CD4-positive, alpha-beta T cell treated with Interleukin-15 for 4 hours (primary cell): ENCODE measurements around the gene SPEM2.
"Not testable (repeated sequence)": the region's sequence is repeated elsewhere in the genome, so short reads cannot be mapped to it uniquely, and the experiment has no call there.

ENCODE experiments used
- DNase-seq: peaks from one replicate; pipeline ENCODE4 v3.0.0-alpha.2; 2020; ENCODE audit warnings: low spot score

SPEM2 gene

DNA sequence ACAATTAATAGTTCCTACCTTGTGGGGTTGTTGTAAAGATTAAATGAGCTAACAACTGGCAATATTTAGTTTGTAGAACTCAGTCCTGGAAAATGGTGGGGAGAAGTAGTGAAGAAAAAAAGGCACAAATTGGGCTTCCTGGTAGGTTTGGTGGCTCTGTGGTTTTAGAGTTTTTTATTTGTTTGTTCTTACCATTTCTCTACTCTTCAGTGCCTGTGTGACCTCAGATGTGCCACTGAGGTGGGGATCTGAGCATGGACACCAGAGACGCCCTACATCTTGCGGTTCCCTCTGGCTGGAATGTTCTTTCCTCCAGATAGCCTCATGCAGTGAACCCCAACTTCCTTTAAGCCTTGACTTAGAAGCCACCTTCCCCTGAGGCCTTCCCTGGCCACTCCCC is 46.3 kb downstream of the SPEM2 start:
- no peak for DNase-seq

- not testable (repeated sequence) for DNase-seq
Measured at GRCh38 chr17:7474767-7475166, 49.4 kb downstream of the SPEM2 start.

- DNase-seq = no peak
Measured at GRCh38 chr17:7475764-7476422, 50.5 kb downstream of the SPEM2 start.

GRCh38 chr17:7476494-7476893 is 51.1 kb downstream of the SPEM2 start:
- DNase-seq = no peak

- DNase-seq = no peak
Measured at GRCh38 chr17:7476951-7477350, 51.5 kb downstream of the SPEM2 start.
